Measurements from ENCODE around the gene DAZAP2. TPM values are rescaled to one million over a fixed set of nuclear protein-coding genes. Genes with fewer than 3 reads are reported as not detected.

The DAZAP2 gene
- total and polyA plus RNA-seq, 9 of the 15 experiments (the other 6 are each of a cell fraction or from before 2014, with no cell fraction given) = 116 to 668 (median 227) TPM

GRCh38 chr12:51200156-51200555, 38.5 kb upstream of the DAZAP2 start:
- BruUV-seq (replicated peaks) = no TSS peak

More at GRCh38 chr12:51200156-51200555, 38.5 kb upstream of the DAZAP2 start:
- intact Hi-C loops (cut with micrococcal nuclease) (no loop called here), in situ Hi-C loops (cut with MboI) (no loop called here)
- no peak for TF ChIP-seq DMBX1 (CRISPR knock-in tag; IDR thresholded peaks at IDR 0.05; ENCODE audit: borderline replicate concordance)
- no peak for TF ChIP-seq PRMT5 (CRISPR knock-in tag; IDR thresholded peaks at IDR 0.05)
- no peak for TF ChIP-seq CBX5 (IDR thresholded peaks at IDR 0.05; ENCODE audit: borderline replicate concordance, low read depth)
- no peak for TF ChIP-seq XRCC5 (IDR thresholded peaks at IDR 0.05; ENCODE audit: low read depth, low read length)
- no peak for TF ChIP-seq KDM1A (IDR thresholded peaks at IDR 0.05)
- no peak for TF ChIP-seq ERF (CRISPR knock-in tag; IDR thresholded peaks at IDR 0.05)
- TF ChIP-seq MAFK (IDR thresholded peaks at IDR 0.05; ENCODE audit: low read length) = no peak
- no peak for TF ChIP-seq ZNF384 (IDR thresholded peaks at IDR 0.05; ENCODE audit: low read depth, low read length)
- no peak for TF ChIP-seq RBM39 (optimal IDR thresholded peaks at IDR 0.05; ENCODE audit: low read depth, low read length)
- TF ChIP-seq ZNF3 (CRISPR knock-in tag; IDR thresholded peaks at IDR 0.05) = no peak
- no peak for TF ChIP-seq ZNF407 (IDR thresholded peaks at IDR 0.05; ENCODE audit: low read depth)
- no peak for TF ChIP-seq DPF2 (IDR thresholded peaks at IDR 0.05)
- no peak for TF ChIP-seq GABPB2 (CRISPR knock-in tag; conservative IDR thresholded peaks at IDR 0.05)
- no peaks in the 10 kb centered on the region for H3K36me3 ChIP-seq (ENCODE audit: control insufficient read depth, insufficient read depth, low read length)
- H3K9me1 ChIP-seq (ENCODE audit: control insufficient read depth, insufficient read depth, low read length) = no peaks in the 10 kb centered on the region
- H3K4me3 ChIP-seq = no peak overlapping the region
- POLR2A ChIA-PET = interaction anchor here (0.6 to 1.2 kb wide), 3 partner anchors 10 to 17 kb away, joined by 3 to 6 read pairs (median 5); no protein-coding TSS in a partner anchor
- 43% methylated on average over 6 of the region's 7 CpGs for WGBS (ENCODE audit: insufficient coverage, low coverage, missing lambda C conversion rate)
- FAIRE-seq = no peak
- H2AFZ ChIP-seq (ENCODE audit: low read depth, low read length) = no peak overlapping the region
- H3K4me2 ChIP-seq (ENCODE audit: insufficient read depth, low read length) = no peak overlapping the region
- H3K9ac ChIP-seq (ENCODE audit: insufficient read depth in 1 of 2, low read depth in 2 of 2, low read length in 2 of 2) = no peak overlapping the region; a peak in 1 of 4 replicates
- no peak for ATAC-seq
- H3K9me3 ChIP-seq (replicated peaks; ENCODE audit: control insufficient read depth, insufficient read depth, low read depth, low read length) = no peaks in the 10 kb centered on the region
- DNase-seq (ENCODE audit: extremely low read depth in 1 of 4, low spot score in 3 of 4) = no peak
- H3K4me1 ChIP-seq (replicated peaks in 1 of 2; ENCODE audit: control insufficient read depth in 2 of 2, insufficient read depth in 2 of 2, low read length in 2 of 2) = peaks cover 0 to 17% of the 10 kb centered on the region in 2 experiments; a peak in 3 of 5 replicates
- CTCF ChIA-PET (ENCODE audit: low intra/inter-chr PET ratio) = no interaction called here
- H4K20me1 ChIP-seq (replicated peaks; ENCODE audit: control insufficient read depth, insufficient read depth, low read length) = no peaks in the 10 kb centered on the region
- H3K27me3 ChIP-seq (ENCODE audit: control insufficient read depth in 2 of 2, insufficient read depth in 2 of 2, low read length in 2 of 2) = no peaks in the 10 kb centered on the region
- H3K79me2 ChIP-seq (ENCODE audit: control insufficient read depth, insufficient read depth, low read length) = no peaks in the 10 kb centered on the region
- H3K27ac ChIP-seq (ENCODE audit: extremely low read depth, low read depth, low read length) = no peak overlapping the region

Measured in K562 (cell line).